GM12864 (cell line): ENCODE data around the gene OPN3.
A peak's percentile ranks its signal among the peaks of the same experiment; 100 is the strongest.

ENCODE experiments used
- DNase-seq: peaks from one replicate; pipeline ENCODE4 v3.0.0-alpha.2; 2011; ENCODE audit warnings: low read depth
- H3K4me3 ChIP-seq: 2 replicates; pipeline ENCODE4 v1.5.1; 2011; ENCODE audit warnings: mild to moderate bottlenecking, low read depth, low read length, control low read depth
- CTCF ChIP-seq: IDR thresholded peaks from 2 replicates; pipeline ENCODE4 v1.5.1; 2011; ENCODE audit warnings: low read depth, mild to moderate bottlenecking, moderate library complexity, low read length, control low read depth, inconsistent platforms; ENCODE audit errors: missing control alignments

Gene OPN3

GRCh38 chr1:241555526-241555925 is 84.6 kb downstream of the OPN3 start:
- no peak for TF ChIP-seq CTCF
- no peak overlapping the region for H3K4me3 ChIP-seq
- DNase-seq = no peak

- no peak for TF ChIP-seq CTCF
- DNase-seq = no peak
- H3K4me3 ChIP-seq = no peak overlapping the region
These were observed 86.1 kb downstream of the OPN3 start for GRCh38 chr1:241553886-241554592.

GRCh38 chr1:241551759-241552638 is 88.2 kb downstream of the OPN3 start:
- DNase-seq = peak; percentile 80
- peak overlapping the region; percentile 36 for H3K4me3 ChIP-seq
- no peak for TF ChIP-seq CTCF

- no peak for DNase-seq
- no peak overlapping the region for H3K4me3 ChIP-seq
- TF ChIP-seq CTCF = no peak
These were observed 89.9 kb downstream of the OPN3 start for GRCh38 chr1:241550318-241550717.

- no peak for DNase-seq
- no peak for TF ChIP-seq CTCF
- H3K4me3 ChIP-seq = no peak overlapping the region
These were observed 92.2 kb downstream of the OPN3 start for GRCh38 chr1:241548008-241548407.
